Measurements from ENCODE around the gene EGR4.

- TF ChIP-seq POLR2A (IDR thresholded peaks at IDR 0.05) (no peak), CTCF (IDR thresholded peaks at IDR 0.05) (no peak)
These were observed 4.2 kb upstream of the EGR4 start for GRCh38 chr2:73297586-73297985.

Measured in uterus (tissue), 2 donors.